PC-9 (cell line): ENCODE data around the gene PPM1B.

Experiments used
- CTCF ChIP-seq: fragments of 200-600 bp; sonication (generic); conservative IDR thresholded peaks from 2 replicates; pipeline ENCODE4 v1.6.1; 2017; ENCODE audit warnings: mixed run types, antibody characterized with exemption, mild to moderate bottlenecking, moderate library complexity
- EZH2 ChIP-seq: fragments of 200-600 bp; sonication (generic); IDR thresholded peaks from 2 replicates; pipeline ENCODE4 v1.8.0; 2017; ENCODE audit warnings: antibody characterized with exemption, low read depth

DNA sequence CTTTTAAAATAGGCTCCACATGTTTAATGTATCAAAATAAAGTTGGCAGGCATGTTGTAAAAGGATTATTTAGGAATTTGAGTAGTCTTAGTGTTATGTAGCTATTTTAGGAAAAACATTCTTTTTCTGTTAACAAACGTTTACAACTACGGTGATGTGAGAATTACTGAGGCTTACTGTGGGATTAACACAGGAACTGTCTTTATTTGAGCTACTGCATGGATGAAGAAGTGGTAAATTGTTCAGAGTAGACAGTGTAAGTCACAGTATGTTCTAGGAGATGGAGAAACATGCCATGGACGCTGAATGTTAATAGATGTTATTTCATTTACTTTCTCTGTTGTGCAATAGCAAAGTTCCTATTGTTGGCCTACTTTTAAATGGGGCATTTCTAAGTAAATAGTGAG, 1.6 kb downstream of the PPM1B start:
- TF ChIP-seq CTCF (no peak), EZH2 (no peak)
